Measurements from ENCODE around the gene NDUFV1.
"Not testable (repeated sequence)": the region's sequence is repeated elsewhere in the genome, so short reads cannot be mapped to it uniquely, and the experiment has no call there.

NDUFV1 gene

GRCh38 chr11:67627812-67628624, 21.3 kb downstream of the NDUFV1 start:
- DNase-seq (ENCODE audit: low read depth in 2 of 2) = no peak

GRCh38 chr11:67628710-67629385, 22.1 kb downstream of the NDUFV1 start:
- DNase-seq (ENCODE audit: low read depth in 2 of 2) = no peak

- peak; percentile 24 to 26 for DNase-seq (ENCODE audit: low read depth in 2 of 2)
Observed at GRCh38 chr11:67629386-67630227, 22.9 kb downstream of the NDUFV1 start, which contains the start of gene NUDT8. NUDT8 (minus strand) TSS chr11:67629937; CDS start chr11:67629911, 26 bp downstream.

- peak; percentile 88 to 91 for DNase-seq (ENCODE audit: low read depth in 2 of 2)
Observed at GRCh38 chr11:67630228-67630942, 23.6 kb downstream of the NDUFV1 start.

- no peak for DNase-seq (ENCODE audit: low read depth in 2 of 2)
Observed at GRCh38 chr11:67630943-67631331, 24.2 kb downstream of the NDUFV1 start.

- DNase-seq (ENCODE audit: low read depth in 2 of 2) = no peak
Observed at GRCh38 chr11:67631411-67631810, 24.7 kb downstream of the NDUFV1 start.

GRCh38 chr11:67631853-67632174, 25.1 kb downstream of the NDUFV1 start:
- DNase-seq (ENCODE audit: low read depth in 2 of 2) = no peak

- DNase-seq (ENCODE audit: low read depth in 2 of 2) = no peak
Observed at GRCh38 chr11:67632175-67632981, 25.6 kb downstream of the NDUFV1 start.

GRCh38 chr11:67632982-67633755, 26.4 kb downstream of the NDUFV1 start:
- DNase-seq (ENCODE audit: low read depth in 2 of 2) = no peak

- no peak for DNase-seq (ENCODE audit: low read depth in 2 of 2)
Observed at GRCh38 chr11:67633758-67634365, 27.1 kb downstream of the NDUFV1 start.

- DNase-seq (ENCODE audit: low read depth in 2 of 2) = no peak
Observed at GRCh38 chr11:67634366-67635230, 27.9 kb downstream of the NDUFV1 start.

GRCh38 chr11:67635231-67635521, 28.4 kb downstream of the NDUFV1 start:
- DNase-seq (ENCODE audit: low read depth in 2 of 2) = no peak

GRCh38 chr11:67636962-67637361, 30.2 kb downstream of the NDUFV1 start:
- DNase-seq (ENCODE audit: low read depth in 2 of 2) = no peak

GRCh38 chr11:67637441-67637840, 30.7 kb downstream of the NDUFV1 start:
- DNase-seq (ENCODE audit: low read depth in 2 of 2) = not testable (repeated sequence)

- DNase-seq (ENCODE audit: low read depth in 2 of 2) = no peak
Observed at GRCh38 chr11:67638535-67639437, 32.0 kb downstream of the NDUFV1 start.

- DNase-seq (ENCODE audit: low read depth in 2 of 2) = no peak
Observed at GRCh38 chr11:67639438-67639859, 32.7 kb downstream of the NDUFV1 start, which contains the start of gene TBX10. TBX10 (minus strand) TSS chr11:67639763; CDS start chr11:67639472, 291 bp downstream.

- DNase-seq (ENCODE audit: low read depth in 2 of 2) = no peak
Observed at GRCh38 chr11:67640021-67640757, 33.5 kb downstream of the NDUFV1 start.

Measured in fibroblast of skin of left biceps (primary cell).